Thyroid gland (tissue), 4 donors: ENCODE results near the gene ZNRF1.

Experiments used
- POLR2A ChIP-seq, 2 donors: fragments of 450-650 bp; IDR thresholded peaks; one replicate each; pipeline ENCODE4 v1.6.1; 2017; ENCODE audit warnings: antibody characterized with exemption in 2 of 2, mild to moderate bottlenecking in 2 of 2, moderate library complexity in 1 of 2
- TF ChIP-seq, protein P1 (sequence below), 6 experiments: fragments of 200-600 bp in 3 of 6; fragments of 450-650 bp in 3 of 6; sonication (generic) in 3 of 6; IDR thresholded peaks; one replicate each; pipeline ENCODE4 v1.5.1; 2016 to 2019; ENCODE audit warnings: antibody characterized with exemption in 6 of 6, mild to moderate bottlenecking in 2 of 6, inconsistent platforms in 1 of 6, moderate library complexity in 1 of 6

DNA sequence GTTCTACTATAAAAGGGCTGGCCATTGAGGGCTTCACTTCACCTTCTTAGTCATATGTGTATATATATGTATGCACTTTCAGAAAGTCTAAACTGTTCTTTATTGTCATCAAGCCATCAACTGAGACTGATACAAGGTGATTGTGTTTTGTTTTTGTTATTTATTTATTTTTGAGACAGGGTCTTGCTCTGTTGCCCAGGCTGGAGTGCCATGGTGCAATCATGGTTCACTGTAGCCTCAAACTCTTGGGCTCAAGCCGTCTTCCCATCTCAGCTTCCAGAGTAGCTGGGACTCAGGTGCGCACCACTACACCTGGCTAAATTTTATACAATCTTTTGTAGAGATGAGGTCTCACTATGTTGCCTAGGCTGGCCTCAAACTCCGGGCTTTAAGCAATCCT is 5.6 kb downstream of the ZNRF1 start:
- TF ChIP-seq, protein P1, sequence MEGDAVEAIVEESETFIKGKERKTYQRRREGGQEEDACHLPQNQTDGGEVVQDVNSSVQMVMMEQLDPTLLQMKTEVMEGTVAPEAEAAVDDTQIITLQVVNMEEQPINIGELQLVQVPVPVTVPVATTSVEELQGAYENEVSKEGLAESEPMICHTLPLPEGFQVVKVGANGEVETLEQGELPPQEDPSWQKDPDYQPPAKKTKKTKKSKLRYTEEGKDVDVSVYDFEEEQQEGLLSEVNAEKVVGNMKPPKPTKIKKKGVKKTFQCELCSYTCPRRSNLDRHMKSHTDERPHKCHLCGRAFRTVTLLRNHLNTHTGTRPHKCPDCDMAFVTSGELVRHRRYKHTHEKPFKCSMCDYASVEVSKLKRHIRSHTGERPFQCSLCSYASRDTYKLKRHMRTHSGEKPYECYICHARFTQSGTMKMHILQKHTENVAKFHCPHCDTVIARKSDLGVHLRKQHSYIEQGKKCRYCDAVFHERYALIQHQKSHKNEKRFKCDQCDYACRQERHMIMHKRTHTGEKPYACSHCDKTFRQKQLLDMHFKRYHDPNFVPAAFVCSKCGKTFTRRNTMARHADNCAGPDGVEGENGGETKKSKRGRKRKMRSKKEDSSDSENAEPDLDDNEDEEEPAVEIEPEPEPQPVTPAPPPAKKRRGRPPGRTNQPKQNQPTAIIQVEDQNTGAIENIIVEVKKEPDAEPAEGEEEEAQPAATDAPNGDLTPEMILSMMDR (IDR thresholded peaks at IDR 0.05), result no peak
- TF ChIP-seq POLR2A (IDR thresholded peaks at IDR 0.05), result no peak
